Measurements from ENCODE around the gene MRPS23.
"Not testable (repeated sequence)": the region's sequence is repeated elsewhere in the genome, so short reads cannot be mapped to it uniquely, and the experiment has no call there.

The MRPS23 gene

GRCh38 chr17:57862694-57863667 is 13.1 kb upstream of the MRPS23 start:
- no peak for DNase-seq (ENCODE audit: low read depth)

- DNase-seq (ENCODE audit: low read depth): no peak
These were observed 12.2 kb upstream of the MRPS23 start for GRCh38 chr17:57861790-57862693.

- DNase-seq (ENCODE audit: low read depth): no peak
These were observed 11.4 kb upstream of the MRPS23 start for GRCh38 chr17:57861000-57861789.

GRCh38 chr17:57860414-57860999 is 10.7 kb upstream of the MRPS23 start:
- no peak for DNase-seq (ENCODE audit: low read depth)

GRCh38 chr17:57859601-57860413 is 10.0 kb upstream of the MRPS23 start:
- no peak for DNase-seq (ENCODE audit: low read depth)

- no peak for DNase-seq (ENCODE audit: low read depth)
These were observed 9.0 kb upstream of the MRPS23 start for GRCh38 chr17:57858838-57859237.

- DNase-seq (ENCODE audit: low read depth): no peak
These were observed 7.2 kb upstream of the MRPS23 start for GRCh38 chr17:57856792-57857620.

- no peak for DNase-seq (ENCODE audit: low read depth)
These were observed 5.7 kb upstream of the MRPS23 start for GRCh38 chr17:57855391-57856035.

- DNase-seq (ENCODE audit: low read depth): no peak
These were observed 3.9 kb upstream of the MRPS23 start for GRCh38 chr17:57853695-57854094.

- DNase-seq (ENCODE audit: low read depth): no peak
These were observed 3.1 kb upstream of the MRPS23 start for GRCh38 chr17:57852955-57853328.

GRCh38 chr17:57852092-57852954 is 2.5 kb upstream of the MRPS23 start:
- DNase-seq (ENCODE audit: low read depth): no peak

- DNase-seq (ENCODE audit: low read depth): no peak
These were observed 526 bp downstream of the MRPS23 start for GRCh38 chr17:57849163-57849873.

GRCh38 chr17:57846056-57846945 is 3.5 kb downstream of the MRPS23 start:
- not testable (repeated sequence) for DNase-seq (ENCODE audit: low read depth)

GRCh38 chr17:57842280-57842679 is 7.6 kb downstream of the MRPS23 start:
- DNase-seq (ENCODE audit: low read depth): no peak

GRCh38 chr17:57839571-57839923 is 10.3 kb downstream of the MRPS23 start:
- DNase-seq (ENCODE audit: low read depth): no peak

GRCh38 chr17:57838857-57839570 is 10.8 kb downstream of the MRPS23 start:
- no peak for DNase-seq (ENCODE audit: low read depth)
